CD4-positive, alpha-beta T cell treated with Interleukin-12 subunit alpha and Interleukin-12 subunit beta, for 1 hour (primary cell): ENCODE measurements around the gene TSEN34.
A peak's percentile ranks its signal among the peaks of the same experiment; 100 is the strongest.
"Not testable (repeated sequence)": the region's sequence is repeated elsewhere in the genome, so short reads cannot be mapped to it uniquely, and the experiment has no call there.

Source experiments
- DNase-seq: peaks from one replicate; pipeline ENCODE4 v3.0.0-alpha.2; 2020

Gene TSEN34

DNA sequence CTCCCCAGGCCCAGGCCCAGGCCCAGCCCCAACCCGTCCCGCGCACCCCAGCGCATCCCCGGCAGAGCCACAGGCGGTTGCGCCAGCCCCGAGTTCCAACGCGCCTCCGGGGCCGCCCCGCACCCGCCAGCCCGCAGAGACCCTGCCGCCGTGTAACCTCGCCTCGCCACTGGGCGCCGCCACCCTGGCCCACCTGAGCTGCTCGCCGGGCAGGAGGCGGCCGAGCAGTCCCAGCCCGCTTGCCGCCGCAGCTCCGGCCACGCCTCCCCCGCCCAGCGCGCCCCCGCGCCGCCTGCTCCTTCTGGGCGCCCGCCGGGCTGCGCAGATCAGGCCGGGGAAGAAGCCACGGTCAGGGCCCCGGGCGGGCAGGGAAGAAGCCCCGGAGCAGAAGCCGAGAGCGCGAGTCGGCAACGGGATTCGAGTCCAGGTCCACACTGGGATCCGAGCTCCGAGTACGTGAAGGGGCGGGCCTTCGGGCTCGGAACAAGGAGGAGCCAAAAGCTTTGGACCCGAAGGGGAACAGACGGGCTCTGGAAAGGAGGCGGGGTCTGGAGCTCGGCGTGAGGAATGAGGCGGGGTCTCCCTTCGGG is 1.9 kb upstream of the TSEN34 start, which contains the start of gene MBOAT7:
TSS of gene MBOAT7 (minus strand) at position 436 of the 590 bp plus-strand sequence. CDS start 1,072 bp downstream, outside the sequence.
- DNase-seq: no peak

GRCh38 chr19:54189735-54190502 is 1.2 kb upstream of the TSEN34 start:
- DNase-seq: peak; percentile 100

DNA sequence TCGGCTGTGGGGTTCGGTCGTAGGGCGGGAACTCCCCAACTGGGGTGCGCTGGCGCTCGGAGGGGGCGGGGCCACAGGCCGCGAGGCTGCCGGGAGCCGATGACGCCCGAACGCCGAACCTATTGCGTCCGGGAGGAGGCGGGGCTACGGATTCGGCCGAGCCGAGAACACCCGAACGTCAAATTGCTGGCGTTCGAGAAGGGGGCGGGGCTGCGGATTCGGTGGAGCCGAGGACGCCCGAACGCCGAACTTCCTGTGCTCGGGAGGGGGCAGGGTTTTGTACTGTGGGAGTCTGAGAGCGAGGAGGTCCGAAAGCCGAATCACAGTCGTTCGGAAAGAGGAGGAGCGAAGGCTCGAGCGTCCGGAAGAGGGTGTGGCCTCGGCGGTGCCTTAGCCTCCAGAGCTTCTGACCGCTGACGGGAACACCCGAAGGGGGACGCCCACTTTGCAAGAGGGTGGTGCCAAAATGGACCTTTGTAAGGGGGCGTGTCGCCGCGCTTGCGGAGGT is 551 bp upstream of the TSEN34 start:
- DNase-seq: peak; percentile 100

DNA sequence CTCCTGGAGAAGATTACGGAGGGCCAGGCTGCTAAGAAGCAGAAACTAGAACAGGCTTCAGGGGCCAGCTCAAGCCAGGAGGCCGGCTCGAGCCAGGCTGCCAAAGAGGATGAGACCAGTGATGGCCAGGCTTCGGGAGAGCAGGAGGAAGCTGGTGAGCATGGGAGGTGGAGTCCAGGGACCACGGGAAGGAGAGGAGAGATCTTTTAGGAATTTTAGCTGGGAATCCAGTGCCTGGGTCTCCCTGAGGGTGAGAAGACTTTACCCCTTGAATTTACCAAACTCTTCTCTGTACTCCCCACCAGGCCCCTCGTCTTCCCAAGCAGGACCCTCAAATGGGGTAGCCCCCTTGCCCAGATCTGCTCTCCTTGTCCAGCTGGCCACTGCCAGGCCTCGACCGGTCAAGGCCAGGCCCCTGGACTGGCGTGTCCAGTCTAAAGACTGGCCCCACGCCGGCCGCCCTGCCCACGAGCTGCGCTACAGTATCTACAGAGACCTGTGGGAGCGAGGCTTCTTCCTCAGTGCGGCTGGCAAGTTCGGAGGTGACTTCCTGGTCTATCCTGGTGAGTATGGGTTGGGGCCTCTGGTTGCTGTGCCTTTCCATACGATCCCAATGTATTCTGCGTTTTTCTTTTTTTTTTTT is 824 bp downstream of the TSEN34 start:
- no peak for DNase-seq

DNA sequence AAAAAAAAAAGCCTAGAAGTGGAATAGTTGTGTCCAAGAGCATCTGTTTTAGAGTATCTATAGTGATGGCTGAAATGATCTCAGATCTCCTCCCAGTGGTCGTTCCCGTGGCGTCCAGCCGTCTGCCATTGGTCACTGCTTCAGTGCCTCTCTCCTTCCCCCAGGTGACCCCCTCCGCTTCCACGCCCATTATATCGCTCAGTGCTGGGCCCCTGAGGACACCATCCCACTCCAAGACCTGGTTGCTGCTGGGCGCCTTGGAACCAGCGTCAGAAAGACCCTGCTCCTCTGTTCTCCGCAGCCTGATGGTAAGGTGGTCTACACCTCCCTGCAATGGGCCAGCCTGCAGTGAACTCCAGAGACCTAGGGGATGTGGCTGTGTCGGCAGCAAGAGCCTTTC is 1.9 kb downstream of the TSEN34 start:
- DNase-seq: no peak

DNA sequence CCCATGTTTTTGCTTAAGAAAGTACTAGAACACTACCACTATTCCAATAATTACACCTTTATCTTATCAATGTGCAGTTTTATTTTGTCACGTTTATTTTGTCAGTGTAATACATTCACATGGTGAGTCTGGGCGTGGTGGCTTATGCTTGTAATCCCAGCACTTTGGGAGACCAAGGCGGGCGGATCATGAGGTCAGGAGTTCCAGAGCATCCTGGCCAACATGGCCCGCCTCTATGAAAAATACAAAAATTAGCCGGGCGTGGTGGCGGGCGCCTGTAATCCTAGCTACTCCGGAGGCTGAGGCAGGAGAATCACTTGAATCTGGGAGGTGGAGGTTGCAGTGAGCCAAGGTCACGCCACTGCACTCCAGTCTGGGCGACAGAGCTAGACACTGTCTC is 3.4 kb downstream of the TSEN34 start:
- not testable (repeated sequence) for DNase-seq

- no peak for DNase-seq
Measured at GRCh38 chr19:54196536-54196935, 5.4 kb downstream of the TSEN34 start.

- no peak for DNase-seq
Measured at GRCh38 chr19:54197121-54197520, 6.0 kb downstream of the TSEN34 start.

GRCh38 chr19:54199401-54199800 is 8.3 kb downstream of the TSEN34 start:
- no peak for DNase-seq

DNA sequence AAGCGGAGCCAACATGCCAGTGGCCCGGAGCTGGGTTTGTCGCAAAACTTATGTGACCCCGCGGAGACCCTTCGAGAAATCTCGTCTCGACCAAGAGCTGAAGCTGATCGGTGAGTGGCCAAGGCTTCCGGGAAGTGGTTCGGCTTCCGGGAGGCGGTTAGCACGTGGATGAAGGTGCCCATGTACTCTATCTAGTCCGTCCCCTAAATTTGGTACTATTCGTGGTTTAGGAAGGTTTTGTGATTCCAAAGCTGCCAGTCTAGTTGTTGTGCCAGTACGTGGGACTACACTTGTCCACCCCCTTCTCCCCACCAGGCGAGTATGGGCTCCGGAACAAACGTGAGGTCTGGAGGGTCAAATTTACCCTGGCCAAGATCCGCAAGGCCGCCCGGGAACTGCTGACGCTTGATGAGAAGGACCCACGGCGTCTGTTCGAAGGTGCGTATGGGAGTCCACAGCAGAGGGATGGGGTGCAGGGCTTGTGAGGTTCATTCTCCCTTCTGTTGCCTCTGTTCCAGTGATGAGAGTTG is 10.1 kb downstream of the TSEN34 start:
- DNase-seq: no peak

DNA sequence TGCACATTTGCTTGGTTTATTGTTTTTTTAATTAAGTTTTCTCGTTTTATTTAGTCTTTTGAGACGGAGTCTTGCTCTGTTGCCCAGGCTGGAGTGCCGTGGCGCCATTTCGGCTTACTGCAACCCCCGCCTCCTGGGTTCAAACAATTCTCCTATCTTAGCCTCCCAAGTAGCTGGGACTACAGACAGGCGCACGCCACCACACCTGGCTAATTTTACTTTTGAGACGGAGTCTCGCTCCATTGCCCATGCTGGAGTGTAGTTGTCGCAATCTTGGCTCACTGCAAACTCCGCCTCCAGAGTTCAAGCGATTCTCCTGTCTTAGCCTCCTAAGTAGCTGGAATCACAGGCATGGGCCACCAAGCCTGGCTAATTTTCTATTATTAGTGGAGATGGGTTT is 10.9 kb downstream of the TSEN34 start:
- no peak for DNase-seq

GRCh38 chr19:54203151-54203611 is 12.1 kb downstream of the TSEN34 start:
- DNase-seq: no peak

- DNase-seq: no peak
Measured at GRCh38 chr19:54204767-54205468, 13.8 kb downstream of the TSEN34 start.

DNA sequence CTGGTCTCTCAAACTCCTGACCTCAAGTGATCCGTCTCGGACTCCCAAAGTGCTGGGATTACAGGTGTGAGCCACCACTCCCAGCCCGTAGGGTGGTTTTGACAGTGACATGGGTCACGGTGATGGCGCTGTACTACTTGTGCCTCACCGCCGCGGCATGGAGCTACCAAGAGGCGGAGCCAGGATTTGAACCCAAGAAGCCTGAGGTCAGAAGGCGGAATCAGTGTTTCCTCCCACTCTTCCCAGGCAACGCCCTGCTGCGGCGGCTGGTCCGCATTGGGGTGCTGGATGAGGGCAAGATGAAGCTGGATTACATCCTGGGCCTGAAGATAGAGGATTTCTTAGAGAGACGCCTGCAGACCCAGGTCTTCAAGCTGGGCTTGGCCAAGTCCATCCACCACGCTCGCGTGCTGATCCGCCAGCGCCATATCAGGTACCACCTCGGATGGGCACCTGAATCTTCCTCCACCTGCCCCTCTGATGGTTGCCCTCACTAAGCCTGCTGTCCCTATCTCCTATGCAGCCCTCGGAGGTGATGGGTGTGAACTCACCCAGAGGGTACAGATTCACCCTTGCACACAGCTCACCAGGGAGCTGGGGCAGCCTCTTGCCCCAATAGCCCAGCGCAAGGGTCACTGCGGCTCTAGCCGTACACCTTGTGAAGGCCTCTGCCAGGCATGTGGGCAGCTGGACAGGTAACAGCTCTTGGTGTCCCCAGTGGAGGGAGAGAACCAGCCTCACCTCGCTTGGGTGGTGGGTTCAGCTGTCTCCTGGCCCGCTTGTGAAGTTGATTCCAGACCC is 15.1 kb downstream of the TSEN34 start:
- no peak for DNase-seq

- DNase-seq: no peak
Measured at GRCh38 chr19:54206831-54207177, 15.7 kb downstream of the TSEN34 start.

DNA sequence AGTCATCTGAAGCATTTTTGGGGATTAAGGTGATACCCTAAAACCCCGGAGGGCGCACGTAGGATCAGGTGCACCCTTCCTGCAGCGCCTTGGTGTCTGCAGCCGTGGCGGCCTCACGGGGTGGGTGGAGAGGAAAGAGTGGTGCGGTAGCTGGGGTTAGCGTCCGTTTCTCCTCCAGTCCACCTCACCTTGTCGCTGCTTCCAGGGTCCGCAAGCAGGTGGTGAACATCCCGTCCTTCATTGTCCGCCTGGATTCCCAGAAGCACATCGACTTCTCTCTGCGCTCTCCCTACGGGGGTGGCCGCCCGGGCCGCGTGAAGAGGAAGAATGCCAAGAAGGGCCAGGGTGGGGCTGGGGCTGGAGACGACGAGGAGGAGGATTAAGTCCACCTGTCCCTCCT is 16.1 kb downstream of the TSEN34 start:
- not testable (repeated sequence) for DNase-seq

GRCh38 chr19:54207676-54207982 is 16.5 kb downstream of the TSEN34 start:
- no peak for DNase-seq

- DNase-seq: peak; percentile 49
Measured at GRCh38 chr19:54207983-54208783, 17.1 kb downstream of the TSEN34 start.

- DNase-seq: no peak
Measured at GRCh38 chr19:54208784-54209057, 17.6 kb downstream of the TSEN34 start.

- DNase-seq: no peak
Measured at GRCh38 chr19:54209058-54209810, 18.1 kb downstream of the TSEN34 start.
